ENCODE measurements around the gene RBM41.

Gene RBM41

GRCh38 chrX:107014936-107015335, 103.7 kb downstream of the RBM41 start:
- no peak for DNase-seq

All from NCI-H2029 (cell line).